ENCODE measurements around the gene CFAP46. TPM values are rescaled to one million over a fixed set of nuclear protein-coding genes. Genes with fewer than 3 reads are reported as not detected.

The CFAP46 gene
- total and polyA plus RNA-seq, 2 of the 4 experiments (the other 2 are of a cell fraction), result 1.3 to 1.8 TPM

DNA sequence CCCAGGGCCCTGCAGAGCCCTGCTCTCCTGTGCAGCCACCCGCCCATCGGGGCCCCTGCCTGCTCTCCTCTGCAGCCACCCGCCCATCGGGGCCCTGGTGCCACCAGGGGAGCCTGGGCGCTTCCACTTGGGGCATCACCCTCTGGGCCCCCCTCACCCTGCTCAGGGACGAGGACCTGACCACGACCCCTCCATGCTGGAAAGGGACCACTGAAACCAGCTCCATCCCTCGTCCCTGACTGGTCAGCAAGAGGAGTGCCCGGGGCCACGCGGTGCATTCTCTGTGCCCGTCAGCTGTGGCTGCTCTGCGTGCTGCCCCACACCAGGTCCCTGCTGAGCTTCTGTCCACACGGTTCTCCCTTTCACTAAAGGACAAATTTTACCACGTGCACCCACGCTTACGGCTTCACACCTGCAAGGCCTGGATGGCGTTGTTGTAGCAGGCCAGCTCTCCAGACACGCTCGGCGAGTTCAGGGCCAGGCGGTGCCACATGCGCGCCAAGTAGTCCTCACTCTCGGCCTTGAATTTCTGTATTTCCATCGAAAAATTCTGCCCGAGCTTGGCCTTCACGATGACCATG, 57.6 kb downstream of the CFAP46 start:
- intact Hi-C loops (cut with micrococcal nuclease), result no loop called here
- CTCF ChIA-PET, result no interaction called here

More for the DNA sequence above, 57.6 kb downstream of the CFAP46 start:
- H3K4me3 ChIP-seq (ENCODE audit: insufficient read depth, low read depth, low read length), result no peak overlapping the region
- no peak overlapping the region for H3K14ac ChIP-seq (replicated peaks; ENCODE audit: low read depth, low read length)
- H3K18ac ChIP-seq (ENCODE audit: low read depth, low read length), result no peak overlapping the region
- no peak overlapping the region for H2BK120ac ChIP-seq (ENCODE audit: low read depth, low read length)
- BruUV-seq (replicated peaks), result no TSS peak
- ATAC-seq (ENCODE audit: low read depth), result no peak
- no peak overlapping the region for H2AFZ ChIP-seq (replicated peaks; ENCODE audit: low read length, poor library complexity)
- TF ChIP-seq RFX5 (IDR thresholded peaks at IDR 0.05; ENCODE audit: low read depth, low read length), result no peak
- TF ChIP-seq CTCF (conservative IDR thresholded peaks at IDR 0.05; ENCODE audit: low read depth, low read length), result no peak
- TF ChIP-seq ELK1 (IDR thresholded peaks at IDR 0.05; ENCODE audit: borderline replicate concordance, low read depth, low read length), result no peak
- no peak for TF ChIP-seq MXI1 (IDR thresholded peaks at IDR 0.05; ENCODE audit: borderline replicate concordance, low read depth, low read length)
- TF ChIP-seq USF2 (IDR thresholded peaks at IDR 0.05; ENCODE audit: low read depth, low read length), result no peak
- TF ChIP-seq NFE2L2 (IDR thresholded peaks at IDR 0.05; ENCODE audit: low read depth, low read length), result no peak
- TF ChIP-seq RCOR1 (IDR thresholded peaks at IDR 0.05; ENCODE audit: insufficient replicate concordance, low read length), result no peak
- no peak for TF ChIP-seq BHLHE40 (IDR thresholded peaks at IDR 0.05; ENCODE audit: low read depth, low read length)
- TF ChIP-seq MAFK (IDR thresholded peaks at IDR 0.05; ENCODE audit: low read depth, low read length), result no peak
- no peak for TF ChIP-seq FOS (IDR thresholded peaks at IDR 0.05; ENCODE audit: low read depth, low read length)
- WGBS, 2 experiments (ENCODE audit: extremely low coverage in 2 of 2, insufficient read length in 1 of 2), result 78% methylated on average over 21 of the region's 28 CpGs; no CpG with 5 or more reads in 1 of the 2 experiments
- no peak overlapping the region for H2AK9ac ChIP-seq (replicated peaks; ENCODE audit: low read depth, low read length, poor library complexity)
- no peak overlapping the region for H4K91ac ChIP-seq (ENCODE audit: insufficient read depth, low read depth, low read length)
- H3K9ac ChIP-seq (ENCODE audit: low read depth, low read length), result no peak overlapping the region
- no peak overlapping the region for H3K56ac ChIP-seq (ENCODE audit: extremely low read depth, insufficient read depth, low read length)
- H3K9me3 ChIP-seq (ENCODE audit: control insufficient read depth, insufficient read depth, low read length), result no peaks in the 10 kb centered on the region
- H3K36me3 ChIP-seq (ENCODE audit: control insufficient read depth, insufficient read depth, low read length), result no peaks in the 10 kb centered on the region
- H3K4ac ChIP-seq (ENCODE audit: low read depth, low read length), result no peak overlapping the region
- in situ Hi-C loops (cut with MboI; ENCODE audit: low sequenced_read_pairs), result no loop called here
- no peaks in the 10 kb centered on the region for H3K4me1 ChIP-seq (ENCODE audit: control insufficient read depth, insufficient read depth, low read length)
- no peak for DNase-seq
- no peak overlapping the region for H2BK15ac ChIP-seq (ENCODE audit: low read depth, low read length)
- H3K27me3 ChIP-seq (ENCODE audit: control insufficient read depth, insufficient read depth, low read length), result peaks cover 14% of the 10 kb centered on the region
- no peak overlapping the region for H4K8ac ChIP-seq (ENCODE audit: low read depth in 2 of 2, low read length in 2 of 2)
- no peak overlapping the region for H2BK5ac ChIP-seq (ENCODE audit: low read depth, low read length, poor library complexity, severe bottlenecking)
- no peaks in the 10 kb centered on the region for H3K79me1 ChIP-seq (ENCODE audit: low read depth in 1 of 2, low read length in 2 of 2)
- H2BK20ac ChIP-seq (ENCODE audit: low read depth, low read length), result no peak overlapping the region
- no peak overlapping the region for H2AK5ac ChIP-seq (ENCODE audit: low read depth, low read length)
- dilution Hi-C loops (cut with HindIII; ENCODE audit: low sequenced_read_pairs, unreplicated experiment), result no loop called here
- no peak overlapping the region for H3K4me2 ChIP-seq (ENCODE audit: low read depth, low read length)
- POLR2A ChIA-PET (ENCODE audit: unreplicated experiment), result no interaction called here
- no peaks in the 10 kb centered on the region for H4K20me1 ChIP-seq (ENCODE audit: insufficient read depth, low read length)
- no peaks in the 10 kb centered on the region for H3K9me1 ChIP-seq (ENCODE audit: insufficient read depth, low read length)
- no peak overlapping the region for H4K5ac ChIP-seq (ENCODE audit: low read depth, low read length)
- H3K23ac ChIP-seq (ENCODE audit: low read depth, low read length), result no peak overlapping the region
- H3K27ac ChIP-seq (ENCODE audit: insufficient read depth, low read length), result no peak overlapping the region
